HUES48 (cell line): Measurements from ENCODE around the gene GLI3.
"Not testable (repeated sequence)": the region's sequence is repeated elsewhere in the genome, so short reads cannot be mapped to it uniquely, and the experiment has no call there.

Source experiments
- H3K27ac ChIP-seq: one replicate; pipeline ENCODE4 v1.7.0; 2013; ENCODE audit warnings: low read depth, low read length, inconsistent platforms
- H3K27me3 ChIP-seq: 2 replicates; pipeline ENCODE4 v1.6.1; 2013; ENCODE audit warnings: mild to moderate bottlenecking, low read length; ENCODE audit not compliant: control insufficient read depth, insufficient read depth
- H3K36me3 ChIP-seq: 2 replicates; pipeline ENCODE4 v1.6.1; 2013; ENCODE audit warnings: low read length; ENCODE audit not compliant: control insufficient read depth, insufficient read depth
- H3K4me1 ChIP-seq: 2 replicates; pipeline ENCODE4 v1.6.1; 2013; ENCODE audit warnings: mild to moderate bottlenecking, low read length; ENCODE audit not compliant: control insufficient read depth, insufficient read depth
- H3K4me3 ChIP-seq: 2 replicates; pipeline ENCODE4 v1.5.1; 2013; ENCODE audit warnings: mild to moderate bottlenecking, low read depth, low read length
- H3K9ac ChIP-seq: 2 replicates; pipeline ENCODE4 v1.6.1; 2013; ENCODE audit warnings: mild to moderate bottlenecking, low read depth, low read length, moderate library complexity
- H3K9me3 ChIP-seq: 2 replicates; pipeline ENCODE4 v1.6.1; 2013; ENCODE audit warnings: low read length; ENCODE audit not compliant: control insufficient read depth, insufficient read depth

The GLI3 gene

DNA sequence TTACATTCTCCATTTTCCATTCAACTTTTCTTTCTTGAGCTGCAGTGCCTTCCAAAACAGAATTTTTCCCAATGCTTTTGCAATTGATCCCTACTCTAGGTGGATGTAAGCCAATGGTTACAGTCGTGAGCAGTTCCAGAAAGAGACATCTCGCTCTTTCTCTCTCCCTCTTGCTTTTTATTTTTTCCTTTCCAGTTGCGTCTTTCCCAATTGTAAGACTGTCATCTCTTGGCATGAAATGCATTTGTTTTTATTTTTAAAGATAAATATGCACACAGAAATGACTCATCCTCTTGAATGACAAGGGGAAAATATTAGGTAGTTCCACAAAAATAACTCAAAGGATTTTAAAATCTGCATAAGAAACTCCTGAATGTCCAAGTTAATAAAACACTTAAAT, 25.1 kb downstream of the GLI3 start:
- peak overlapping the region; percentile 11 for H3K27ac ChIP-seq
- H3K27me3 ChIP-seq: no peaks in the 10 kb centered on the region
- H3K36me3 ChIP-seq: no peaks in the 10 kb centered on the region
- H3K9me3 ChIP-seq: no peaks in the 10 kb centered on the region
- H3K4me3 ChIP-seq: no peak overlapping the region
- peaks cover 55% of the 10 kb centered on the region for H3K4me1 ChIP-seq
- no peak overlapping the region for H3K9ac ChIP-seq

DNA sequence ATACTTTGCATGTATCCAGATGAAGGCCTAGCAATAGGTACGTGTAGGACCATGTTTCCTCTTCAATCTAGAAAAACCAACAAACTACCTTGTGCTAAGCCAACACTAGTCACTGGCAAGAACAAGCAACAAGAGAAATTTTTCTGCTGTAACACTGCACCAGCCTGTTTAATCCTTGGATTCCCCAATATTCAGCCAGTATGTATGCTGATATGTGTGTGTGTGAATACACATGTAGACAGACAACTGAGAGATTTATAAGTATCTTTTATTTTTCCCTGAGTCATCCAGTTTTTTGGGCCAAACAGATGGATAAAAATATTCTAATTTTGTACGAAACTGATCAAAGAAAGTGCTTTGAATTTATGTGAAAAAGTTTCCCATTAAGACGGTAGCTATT, 26.2 kb downstream of the GLI3 start:
- Histone ChIP-seq H3K36me3 (no peaks in the 10 kb centered on the region), H3K27ac (no peak overlapping the region), H3K4me1 (peaks cover 55% of the 10 kb centered on the region), H3K9ac (0 out of 2 replicates have a peak overlapping the region, but pooled peaks have one; percentile 12), H3K9me3 (no peaks in the 10 kb centered on the region), H3K4me3 (no peak overlapping the region), H3K27me3 (no peaks in the 10 kb centered on the region)

DNA sequence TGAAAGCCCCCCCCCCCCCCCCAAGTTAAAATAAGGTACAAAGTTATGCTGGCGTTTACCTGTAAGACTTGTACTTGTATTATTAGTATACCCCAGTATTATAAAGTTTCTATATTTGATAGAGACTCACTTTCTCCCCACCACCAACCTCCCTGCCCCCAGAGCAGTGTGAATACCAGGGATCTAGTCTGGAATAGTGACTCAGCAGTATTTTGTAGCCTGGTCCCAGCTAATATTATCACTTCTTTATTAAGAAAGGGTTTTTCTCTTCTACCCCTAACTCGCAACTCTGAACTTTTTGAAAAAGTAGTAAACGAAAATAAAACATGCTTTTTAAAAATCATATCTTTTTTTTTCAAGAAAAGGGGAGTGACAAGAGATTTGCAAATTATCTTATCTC, 26.7 kb downstream of the GLI3 start:
- Histone ChIP-seq H3K27me3 (no peaks in the 10 kb centered on the region), H3K4me1 (peaks cover 55% of the 10 kb centered on the region), H3K9ac (0 out of 2 replicates have a peak overlapping the region, but pooled peaks have one; percentile 12), H3K9me3 (no peaks in the 10 kb centered on the region), H3K27ac (no peak overlapping the region), H3K4me3 (no peak overlapping the region), H3K36me3 (no peaks in the 10 kb centered on the region)

DNA sequence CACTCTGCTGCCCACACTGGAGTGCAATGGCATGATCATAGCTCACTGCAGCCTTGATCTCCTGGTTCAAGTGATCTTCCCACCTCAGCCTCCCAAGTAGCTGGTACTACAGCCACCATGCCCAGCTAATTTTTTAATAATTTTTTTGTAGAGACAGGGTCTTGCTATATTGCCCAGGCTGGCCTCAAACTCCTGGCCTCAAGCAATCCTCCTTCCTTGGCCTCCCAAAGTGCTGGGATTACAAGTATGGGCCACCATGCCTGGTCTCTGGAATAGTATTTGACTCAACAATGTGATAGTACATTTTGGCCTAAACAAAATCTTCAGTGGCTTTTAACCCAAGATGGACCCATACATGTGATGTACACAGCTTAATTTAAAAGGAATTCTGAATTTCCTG, 27.9 kb downstream of the GLI3 start:
- H3K9me3 ChIP-seq, H3K9ac ChIP-seq, H3K4me3 ChIP-seq, H3K27ac ChIP-seq, H3K27me3 ChIP-seq, H3K36me3 ChIP-seq: not testable (repeated sequence)
- peaks cover 43% of the 10 kb centered on the region for H3K4me1 ChIP-seq

GRCh38 chr7:42208572-42208971, 28.4 kb downstream of the GLI3 start:
- Histone ChIP-seq H3K4me3 (no peak overlapping the region), H3K27ac (no peak overlapping the region), H3K9ac (no peak overlapping the region), H3K9me3 (no peaks in the 10 kb centered on the region), H3K4me1 (peaks cover 38% of the 10 kb centered on the region), H3K27me3 (no peaks in the 10 kb centered on the region), H3K36me3 (no peaks in the 10 kb centered on the region)

GRCh38 chr7:42207420-42207819, 29.6 kb downstream of the GLI3 start:
- no peak overlapping the region for H3K9ac ChIP-seq
- no peaks in the 10 kb centered on the region for H3K36me3 ChIP-seq
- H3K4me3 ChIP-seq: no peak overlapping the region
- no peaks in the 10 kb centered on the region for H3K9me3 ChIP-seq
- peaks cover 26% of the 10 kb centered on the region for H3K4me1 ChIP-seq
- no peak overlapping the region for H3K27ac ChIP-seq
- H3K27me3 ChIP-seq: no peaks in the 10 kb centered on the region

GRCh38 chr7:42203336-42203735, 33.7 kb downstream of the GLI3 start:
- no peak overlapping the region for H3K4me3 ChIP-seq
- no peaks in the 10 kb centered on the region for H3K9me3 ChIP-seq
- no peaks in the 10 kb centered on the region for H3K27me3 ChIP-seq
- no peak overlapping the region for H3K9ac ChIP-seq
- H3K36me3 ChIP-seq: no peaks in the 10 kb centered on the region
- no peaks in the 10 kb centered on the region for H3K4me1 ChIP-seq
- no peak overlapping the region for H3K27ac ChIP-seq

DNA sequence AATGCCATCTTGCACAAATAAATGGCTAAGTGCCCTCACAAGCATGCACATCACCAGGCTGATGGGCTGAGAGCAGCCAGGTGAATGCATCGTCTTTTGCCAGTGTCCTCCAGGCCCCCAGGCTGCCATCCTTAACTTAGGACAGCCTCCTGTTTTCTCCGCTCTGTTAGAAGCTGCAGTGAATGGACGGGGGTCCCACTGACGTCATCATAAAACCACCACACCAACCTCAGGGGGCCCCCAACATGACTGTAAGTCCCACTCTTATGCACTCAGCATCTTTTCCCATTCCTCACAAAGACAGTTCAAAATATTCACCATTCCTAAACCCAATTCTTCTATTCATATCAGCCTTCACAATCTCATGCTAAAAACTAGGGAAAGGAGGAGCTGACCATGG, 34.4 kb downstream of the GLI3 start:
- no peaks in the 10 kb centered on the region for H3K27me3 ChIP-seq
- peaks cover 1% of the 10 kb centered on the region; the same call in 1 of the 2 replicates for H3K4me1 ChIP-seq
- H3K9me3 ChIP-seq: no peaks in the 10 kb centered on the region
- no peak overlapping the region for H3K9ac ChIP-seq
- H3K27ac ChIP-seq: no peak overlapping the region
- no peak overlapping the region for H3K4me3 ChIP-seq
- no peaks in the 10 kb centered on the region for H3K36me3 ChIP-seq

- Histone ChIP-seq H3K27me3 (no peaks in the 10 kb centered on the region), H3K9ac (no peak overlapping the region), H3K4me3 (no peak overlapping the region), H3K27ac (no peak overlapping the region), H3K4me1 (peaks cover 6% of the 10 kb centered on the region), H3K9me3 (no peaks in the 10 kb centered on the region), H3K36me3 (no peaks in the 10 kb centered on the region)
Measured at GRCh38 chr7:42198974-42199668, 37.9 kb downstream of the GLI3 start.

DNA sequence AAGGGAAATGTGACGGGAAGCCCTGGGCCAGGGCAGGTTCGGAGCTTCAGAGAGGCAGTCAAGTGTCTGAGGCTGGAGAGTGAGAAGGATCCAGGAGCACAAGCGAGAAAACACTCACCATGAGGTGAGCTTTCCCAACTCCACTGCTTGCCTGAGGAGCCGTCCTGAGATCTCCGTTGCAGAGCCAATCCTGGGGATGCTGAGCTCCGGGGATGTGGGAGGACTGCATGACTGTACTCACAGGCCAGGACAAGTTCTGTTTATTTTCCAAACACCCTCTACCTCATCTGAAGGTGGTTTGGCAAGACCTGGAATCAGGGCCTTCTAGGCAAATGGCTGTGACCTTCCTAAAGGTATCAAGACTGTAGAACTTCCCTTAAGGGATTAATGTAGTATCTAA, 38.7 kb downstream of the GLI3 start:
- H3K9ac ChIP-seq: no peak overlapping the region
- no peak overlapping the region for H3K4me3 ChIP-seq
- H3K27me3 ChIP-seq: no peaks in the 10 kb centered on the region
- H3K27ac ChIP-seq: no peak overlapping the region
- no peaks in the 10 kb centered on the region for H3K36me3 ChIP-seq
- H3K9me3 ChIP-seq: no peaks in the 10 kb centered on the region
- peaks cover 14% of the 10 kb centered on the region for H3K4me1 ChIP-seq

- Histone ChIP-seq H3K36me3 (no peaks in the 10 kb centered on the region), H3K9me3 (no peaks in the 10 kb centered on the region), H3K27ac (no peak overlapping the region), H3K27me3 (no peaks in the 10 kb centered on the region), H3K9ac (no peak overlapping the region), H3K4me3 (no peak overlapping the region), H3K4me1 (peaks cover 23% of the 10 kb centered on the region)
Measured at GRCh38 chr7:42197451-42197850, 39.6 kb downstream of the GLI3 start.
